IMR-90 (cell line): ENCODE results near the gene SH3RF3. TPM values are rescaled to one million over a fixed set of nuclear protein-coding genes. Genes with fewer than 3 reads are reported as not detected.

Source experiments
- ATAC-seq: fragments of 200-7000 bp; cut with Tn5 transposase; 2 replicates; pipeline ENCODE4 v1.9.1; 2020; ENCODE audit warnings: low read depth, mild to moderate bottlenecking, moderate library complexity
- BruUV-seq: library from RNA; stranded (reverse); fragments of 400-500 nt; replicated peaks from 2 replicates; lab custom pipeline; 2021; lab: Mats Ljungman, UMichigan
- CTCF ChIA-PET: fragments of 300-600 bp; formaldehyde crosslinking; extraction: SDS; loops from one replicate; lab custom pipeline; 2021; ENCODE audit warnings: antibody characterized with exemption; lab: Yijun Ruan, JAX
- POLR2A ChIA-PET: fragments of 300-600 bp; sonication (Branson Sonifier 250); formaldehyde crosslinking; loops from one replicate; lab custom pipeline; 2022; ENCODE audit warnings: antibody characterized with exemption; ENCODE audit not compliant: unreplicated experiment; lab: Charles Lee
- DNase-seq: peaks from one replicate; pipeline ENCODE4 v3.0.0; 2013
- H2AFZ ChIP-seq: replicated peaks from 2 replicates; pipeline ENCODE3; 2013; ENCODE audit warnings: low read length, mild to moderate bottlenecking; ENCODE audit not compliant: poor library complexity
- H2AK5ac ChIP-seq: 2 replicates; pipeline ENCODE4 v1.6.1; 2013; ENCODE audit warnings: low read depth, low read length, inconsistent platforms
- H2AK9ac ChIP-seq: replicated peaks from 2 replicates; pipeline ENCODE3; 2013; ENCODE audit warnings: mild to moderate bottlenecking, low read depth, low read length, moderate library complexity; ENCODE audit not compliant: poor library complexity
- H2BK120ac ChIP-seq: 2 replicates; pipeline ENCODE4 v1.6.1; 2013; ENCODE audit warnings: low read depth, low read length, inconsistent platforms
- H2BK15ac ChIP-seq: 3 replicates; pipeline ENCODE4 v1.6.1; 2013; ENCODE audit warnings: low read depth, low read length, inconsistent platforms
- H2BK20ac ChIP-seq: 2 replicates; pipeline ENCODE4 v1.6.1; 2013; ENCODE audit warnings: low read depth, mild to moderate bottlenecking, inconsistent platforms, low read length, moderate library complexity
- H2BK5ac ChIP-seq: 2 replicates; pipeline ENCODE4 v1.6.1; 2013; ENCODE audit warnings: mild to moderate bottlenecking, low read depth, low read length, inconsistent platforms; ENCODE audit not compliant: poor library complexity, severe bottlenecking
- H3K14ac ChIP-seq: replicated peaks from 2 replicates; pipeline ENCODE4 v1.6.1; 2013; ENCODE audit warnings: low read depth, low read length, inconsistent platforms
- H3K18ac ChIP-seq: 2 replicates; pipeline ENCODE4 v1.6.1; 2013; ENCODE audit warnings: low read depth, low read length, control low read depth
- H3K23ac ChIP-seq: 2 replicates; pipeline ENCODE4 v1.6.1; 2013; ENCODE audit warnings: low read depth, low read length, inconsistent platforms
- H3K27ac ChIP-seq: 2 replicates; pipeline ENCODE4 v1.5.1; 2013; ENCODE audit warnings: mild to moderate bottlenecking, control low read depth, low read length; ENCODE audit not compliant: insufficient read depth
- H3K27me3 ChIP-seq: 2 replicates; pipeline ENCODE4 v1.6.1; 2013; ENCODE audit warnings: low read length; ENCODE audit not compliant: control insufficient read depth, insufficient read depth
- H3K36me3 ChIP-seq: 2 replicates; pipeline ENCODE4 v1.6.1; 2013; ENCODE audit warnings: low read length, mixed read lengths; ENCODE audit not compliant: control insufficient read depth, insufficient read depth
- H3K4ac ChIP-seq: 2 replicates; pipeline ENCODE4 v1.6.1; 2013; ENCODE audit warnings: low read depth, low read length, inconsistent platforms
- H3K4me1 ChIP-seq: 2 replicates; pipeline ENCODE4 v1.6.1; 2013; ENCODE audit warnings: low read length, mixed read lengths; ENCODE audit not compliant: control insufficient read depth, insufficient read depth
- H3K4me2 ChIP-seq: 2 replicates; pipeline ENCODE4 v1.6.1; 2013; ENCODE audit warnings: low read depth, mild to moderate bottlenecking, control low read depth, low read length, moderate library complexity
- H3K4me3 ChIP-seq: 2 replicates; pipeline ENCODE4 v1.5.1; 2013; ENCODE audit warnings: low read depth, mild to moderate bottlenecking, control low read depth, low read length, moderate library complexity; ENCODE audit not compliant: insufficient read depth
- H3K56ac ChIP-seq: 2 replicates; pipeline ENCODE4 v1.6.1; 2013; ENCODE audit warnings: low read length, inconsistent platforms; ENCODE audit not compliant: insufficient read depth; ENCODE audit errors: extremely low read depth
- H3K79me1 ChIP-seq, 2 experiments: 2 replicates each; pipeline ENCODE4 v1.6.1; 2013; ENCODE audit warnings: low read length in 2 of 2, inconsistent platforms in 1 of 2, low read depth in 1 of 2
- H3K9ac ChIP-seq: 2 replicates; pipeline ENCODE4 v1.6.1; 2013; ENCODE audit warnings: low read depth, low read length, control low read depth
- H3K9me1 ChIP-seq: 2 replicates; pipeline ENCODE4 v1.6.1; 2013; ENCODE audit warnings: low read length, inconsistent platforms; ENCODE audit not compliant: insufficient read depth
- H3K9me3 ChIP-seq: 2 replicates; pipeline ENCODE4 v1.6.1; 2013; ENCODE audit warnings: low read length; ENCODE audit not compliant: control insufficient read depth, insufficient read depth
- H4K20me1 ChIP-seq: 2 replicates; pipeline ENCODE4 v1.6.1; 2013; ENCODE audit warnings: low read length, inconsistent platforms; ENCODE audit not compliant: insufficient read depth
- H4K5ac ChIP-seq: 2 replicates; pipeline ENCODE4 v1.6.1; 2013; ENCODE audit warnings: mild to moderate bottlenecking, low read depth, low read length, control low read depth
- H4K8ac ChIP-seq, 2 experiments: 2 replicates each; pipeline ENCODE4 v1.6.1; 2013; ENCODE audit warnings: low read depth in 2 of 2, low read length in 2 of 2, control low read depth in 1 of 2, inconsistent platforms in 1 of 2
- H4K91ac ChIP-seq: 2 replicates; pipeline ENCODE4 v1.6.1; 2013; ENCODE audit warnings: low read depth, low read length, inconsistent platforms; ENCODE audit not compliant: insufficient read depth
- BHLHE40 ChIP-seq: fragments of 150-350 bp; IDR thresholded peaks from 2 replicates; pipeline ENCODE4 v1.6.1; 2016; ENCODE audit warnings: mild to moderate bottlenecking, low read depth, low read length
- CEBPB ChIP-seq: IDR thresholded peaks from 2 replicates; pipeline ENCODE4 v1.6.1; 2012; ENCODE audit warnings: low read depth, low read length, improper control_type of control experiment
- FOS ChIP-seq: fragments of 150-350 bp; IDR thresholded peaks from 2 replicates; pipeline ENCODE4 v1.6.1; 2016; ENCODE audit warnings: low read depth, low read length
- MAFK ChIP-seq: IDR thresholded peaks from 2 replicates; pipeline ENCODE4 v1.6.1; 2012; ENCODE audit warnings: low read depth, low read length, improper control_type of control experiment
- MAZ ChIP-seq: IDR thresholded peaks from 2 replicates; pipeline ENCODE4 v1.6.1; 2012; ENCODE audit warnings: low read depth, mild to moderate bottlenecking, low read length, improper control_type of control experiment, moderate library complexity, borderline replicate concordance
- MXI1 ChIP-seq: IDR thresholded peaks from 2 replicates; pipeline ENCODE4 v1.6.1; 2012; ENCODE audit warnings: low read depth, mild to moderate bottlenecking, low read length, moderate library complexity, borderline replicate concordance
- NFE2L2 ChIP-seq: fragments of 150-350 bp; IDR thresholded peaks from 2 replicates; pipeline ENCODE4 v1.6.1; 2016; ENCODE audit warnings: low read depth, mild to moderate bottlenecking, low read length
- POLR2A ChIP-seq: IDR thresholded peaks from 2 replicates; pipeline ENCODE4 v1.6.1; 2012; ENCODE audit warnings: mild to moderate bottlenecking, low read depth, low read length
- RCOR1 ChIP-seq: IDR thresholded peaks from 2 replicates; pipeline ENCODE4 v1.6.1; 2012; ENCODE audit warnings: mild to moderate bottlenecking, low read length, improper control_type of control experiment; ENCODE audit not compliant: insufficient replicate concordance
- RFX5 ChIP-seq: IDR thresholded peaks from 2 replicates; pipeline ENCODE4 v1.8.0; 2012; ENCODE audit warnings: low read depth, mild to moderate bottlenecking, low read length, moderate library complexity
- USF2 ChIP-seq: fragments of 150-350 bp; IDR thresholded peaks from 2 replicates; pipeline ENCODE4 v1.6.1; 2017; ENCODE audit warnings: mild to moderate bottlenecking, antibody characterized with exemption, low read length, low read depth
- WGBS, 2 experiments: methylation state at CpG; one replicate each; pipeline versions ENCODE4 v1.1.5 to v1.1.7; 2013; ENCODE audit warnings: missing lambda C conversion rate in 2 of 2; ENCODE audit not compliant: insufficient read length in 1 of 2; ENCODE audit errors: extremely low coverage in 2 of 2; 5-methylcytosine and 5-hydroxymethylcytosine counted together
- dilution Hi-C: fragments of 300-500 bp; cut with HindIII; formaldehyde crosslinking; loops from one replicate; pipeline ENCODE4 v1.14.3; 2018; ENCODE audit warnings: low sequenced_read_pairs; ENCODE audit not compliant: unreplicated experiment
- in situ Hi-C: fragments of 300-500 bp; cut with MboI; formaldehyde crosslinking; loops from 3 replicates; pipeline ENCODE4 v1.14.3; 2019; ENCODE audit warnings: low sequenced_read_pairs, inconsistent platforms, mixed read lengths
- intact Hi-C: fragments of 100-400 bp; cut with micrococcal nuclease; formaldehyde crosslinking; loops from 2 replicates; pipeline ENCODE4 v1.10.0; 2022
- polyA plus RNA-seq, 3 experiments: library from polyadenylated mRNA; depleted of rRNA; stranded (reverse); fragments of >200 nt; gene quantifications; 2 replicates each; pipeline ENCODE4 v1.2.3, GENCODE V29; 2012; ENCODE audit warnings: low replicate concordance in 1 of 3
- total RNA-seq: library from RNA; depleted of rRNA; stranded (reverse); fragments of >200 nt; gene quantifications from 2 replicates; pipeline ENCODE4 v1.2.3, GENCODE V29; 2012

SH3RF3 gene
- total and polyA plus RNA-seq, 2 of the 4 experiments (the other 2 are of a cell fraction), result 3.4 to 5.3 TPM

- dilution Hi-C loops (no loop called here), intact Hi-C loops (no loop called here), in situ Hi-C loops (no loop called here)
- no peak overlapping the region for H4K91ac ChIP-seq
- no peak overlapping the region for H4K5ac ChIP-seq
- TF ChIP-seq RFX5 (no peak), MAFK (no peak), MAZ (no peak), MXI1 (no peak), POLR2A (no peak), CEBPB (no peak), BHLHE40 (no peak), NFE2L2 (no peak), USF2 (no peak), FOS (no peak), RCOR1 (no peak)
- H3K79me1 ChIP-seq, result peaks cover 4 to 37% of the 10 kb centered on the region in 2 experiments; a peak in 3 of 4 replicates
- H2AK9ac ChIP-seq, result no peak overlapping the region
- CTCF ChIA-PET, result no interaction called here
- H3K23ac ChIP-seq, result no peak overlapping the region
- H2AK5ac ChIP-seq, result no peak overlapping the region
- no peak overlapping the region for H2BK120ac ChIP-seq
- no peak overlapping the region for H2BK5ac ChIP-seq
- no peaks in the 10 kb centered on the region for H3K9me3 ChIP-seq
- no peak overlapping the region for H2BK20ac ChIP-seq
- H2AFZ ChIP-seq, result no peak overlapping the region
- H3K4me1 ChIP-seq, result peaks cover 14% of the 10 kb centered on the region
- H3K27me3 ChIP-seq, result no peaks in the 10 kb centered on the region
- H4K20me1 ChIP-seq, result peaks cover 9% of the 10 kb centered on the region
- no peak overlapping the region for H3K4ac ChIP-seq
- peaks cover 19% of the 10 kb centered on the region; the same call in 1 of the 2 replicates for H3K9me1 ChIP-seq
- POLR2A ChIA-PET, result no interaction called here
- WGBS, 2 experiments, result 100% methylated on average over 4 of the region's 12 CpGs; no CpG with 5 or more reads in 1 of the 2 experiments
- no peak overlapping the region for H3K18ac ChIP-seq
- no peak overlapping the region for H2BK15ac ChIP-seq
- H3K4me3 ChIP-seq, result no peak overlapping the region
- H3K14ac ChIP-seq, result no peak overlapping the region
- no TSS peak for BruUV-seq
- H4K8ac ChIP-seq, result no peak overlapping the region
- no peak for DNase-seq
- no peak overlapping the region for H3K56ac ChIP-seq
- H3K9ac ChIP-seq, result no peak overlapping the region
- no peak overlapping the region for H3K27ac ChIP-seq
- H3K4me2 ChIP-seq, result no peak overlapping the region
- H3K36me3 ChIP-seq, result no peaks in the 10 kb centered on the region; the same call in 1 of the 2 replicates
- ATAC-seq, result no peak
Observed at GRCh38 chr2:109473616-109474318, 344.8 kb downstream of the SH3RF3 start.
